ENCODE results near the gene NCOA5. TPM values are rescaled to one million over a fixed set of nuclear protein-coding genes. Genes with fewer than 3 reads are reported as not detected.

The NCOA5 gene
- total RNA-seq, 1 donor from 2014 or later: 48.6 TPM

- Mint-ChIP-seq H3K36me3 (peaks cover 4% of the 10 kb centered on the region), H3K27ac (no peak overlapping the region), H3K4me3 (no peak overlapping the region), H3K27me3 (peaks cover 77% of the 10 kb centered on the region), H3K4me1 (ENCODE audit: unreplicated experiment) (no peaks in the 10 kb centered on the region), H3K9me3 (no peaks in the 10 kb centered on the region)
- DNase-seq (ENCODE audit: extremely low spot score, unreplicated experiment): no peak
- TF ChIP-seq CTCF (conservative IDR thresholded peaks at IDR 0.05): no peak
Measured at GRCh38 chr20:46050885-46051284, 38.9 kb downstream of the NCOA5 start.

DNA sequence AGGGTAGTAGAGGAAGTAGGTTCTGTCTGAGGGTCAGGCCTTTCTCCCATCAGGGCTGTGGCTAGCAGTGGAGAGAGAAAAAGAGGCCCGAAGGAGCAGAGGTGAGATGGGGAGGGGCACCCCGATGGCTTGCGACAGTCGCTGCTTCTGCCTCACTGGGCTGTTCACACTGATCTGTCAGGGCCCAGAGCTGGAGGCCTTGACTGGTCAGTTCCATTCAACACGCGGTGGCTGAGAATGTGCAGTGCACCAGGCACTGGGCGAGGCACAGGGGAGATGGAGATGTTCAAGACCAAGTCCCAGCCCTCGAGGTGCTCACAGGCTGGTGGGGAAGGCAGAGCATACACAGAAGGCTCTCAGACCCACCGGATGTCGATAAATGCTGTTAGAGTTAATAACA, 39.3 kb downstream of the NCOA5 start:
- Mint-ChIP-seq H3K4me3 (no peak overlapping the region), H3K27me3 (peaks cover 76% of the 10 kb centered on the region), H3K36me3 (peaks cover 1% of the 10 kb centered on the region), H3K4me1 (ENCODE audit: unreplicated experiment) (no peaks in the 10 kb centered on the region), H3K9me3 (no peaks in the 10 kb centered on the region), H3K27ac (no peak overlapping the region)
- TF ChIP-seq CTCF (conservative IDR thresholded peaks at IDR 0.05): no peak
- DNase-seq (ENCODE audit: extremely low spot score, unreplicated experiment): no peak

DNA sequence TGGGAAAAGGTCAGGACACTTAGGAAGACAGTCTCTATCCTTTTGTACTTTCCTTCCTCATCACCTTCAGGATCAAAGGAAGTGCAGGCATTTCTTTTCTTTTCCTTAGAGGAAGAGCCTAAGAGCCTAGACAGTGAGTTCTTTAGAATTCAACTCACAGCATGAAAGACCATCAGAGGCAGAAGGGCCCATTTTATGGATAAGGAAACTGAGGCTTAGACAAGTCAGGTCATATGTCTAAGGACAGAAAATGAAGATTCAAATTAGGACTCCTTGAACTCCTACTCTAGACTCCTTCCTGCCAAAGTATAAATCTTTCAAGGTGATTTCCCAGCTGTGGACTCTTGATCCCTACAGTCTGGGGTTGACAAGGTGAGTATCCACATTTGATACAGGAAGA, 39.9 kb downstream of the NCOA5 start:
- no peak for DNase-seq (ENCODE audit: extremely low spot score, unreplicated experiment)
- no peak overlapping the region for H3K27ac Mint-ChIP-seq
- H3K4me1 Mint-ChIP-seq (ENCODE audit: unreplicated experiment): no peaks in the 10 kb centered on the region
- H3K36me3 Mint-ChIP-seq: no peaks in the 10 kb centered on the region
- H3K4me3 Mint-ChIP-seq: no peak overlapping the region
- no peak for TF ChIP-seq CTCF (conservative IDR thresholded peaks at IDR 0.05)
- peaks cover 73% of the 10 kb centered on the region for H3K27me3 Mint-ChIP-seq
- no peaks in the 10 kb centered on the region for H3K9me3 Mint-ChIP-seq

GRCh38 chr20:46049190-46049589, 40.6 kb downstream of the NCOA5 start:
- H3K4me3 Mint-ChIP-seq: no peak overlapping the region
- DNase-seq (ENCODE audit: extremely low spot score, unreplicated experiment): no peak
- no peaks in the 10 kb centered on the region for H3K36me3 Mint-ChIP-seq
- no peak overlapping the region for H3K27ac Mint-ChIP-seq
- TF ChIP-seq CTCF (conservative IDR thresholded peaks at IDR 0.05): no peak
- H3K9me3 Mint-ChIP-seq: no peaks in the 10 kb centered on the region
- no peaks in the 10 kb centered on the region for H3K4me1 Mint-ChIP-seq (ENCODE audit: unreplicated experiment)
- peaks cover 70% of the 10 kb centered on the region for H3K27me3 Mint-ChIP-seq

DNA sequence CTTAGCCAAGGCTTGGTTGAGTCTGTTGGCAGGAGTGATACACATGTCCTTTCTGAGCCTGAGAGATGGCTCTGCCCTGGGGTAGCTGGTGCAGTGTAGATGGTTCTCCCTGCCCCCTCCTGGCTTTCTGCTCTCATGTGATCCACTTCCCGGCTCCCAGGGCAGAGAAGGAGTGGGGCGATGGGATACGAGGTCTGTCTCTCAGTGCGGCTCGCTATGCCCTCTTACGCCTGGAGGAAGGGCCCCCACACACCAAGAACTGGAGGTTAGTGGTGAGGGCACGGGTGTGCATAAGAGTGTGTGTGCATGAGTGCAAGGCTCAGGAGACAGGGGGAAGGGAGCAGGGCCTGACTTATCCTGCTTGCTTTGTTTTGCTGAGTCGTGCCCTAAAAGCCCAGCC, 41.9 kb downstream of the NCOA5 start:
- peaks cover 73% of the 10 kb centered on the region for H3K27me3 Mint-ChIP-seq

More for the DNA sequence above, 41.9 kb downstream of the NCOA5 start:
- no peak for DNase-seq (ENCODE audit: extremely low spot score, unreplicated experiment)
- TF ChIP-seq CTCF (conservative IDR thresholded peaks at IDR 0.05): no peak
- no peak overlapping the region for H3K27ac Mint-ChIP-seq
- no peak overlapping the region for H3K4me3 Mint-ChIP-seq
- H3K36me3 Mint-ChIP-seq: no peaks in the 10 kb centered on the region
- no peaks in the 10 kb centered on the region for H3K4me1 Mint-ChIP-seq (ENCODE audit: unreplicated experiment)
- no peaks in the 10 kb centered on the region for H3K9me3 Mint-ChIP-seq
